HepG2 (cell line): ENCODE measurements around the gene CFI. TPM values are rescaled to one million over a fixed set of nuclear protein-coding genes. Genes with fewer than 3 reads are reported as not detected.

ENCODE experiments used
- ATAC-seq: fragments of 200-7000 bp; cut with Tn5 transposase; 3 replicates; pipeline ENCODE4 v1.9.1; 2020; ENCODE audit warnings: mild to moderate bottlenecking, moderate library complexity
- BruUV-seq: library from RNA; stranded (reverse); fragments of 400-500 nt; replicated peaks from 2 replicates; lab custom pipeline; 2021; lab: Mats Ljungman, UMichigan
- CTCF ChIA-PET: fragments of 300-600 bp; formaldehyde crosslinking; extraction: SDS; loops from one replicate; lab custom pipeline; 2021; ENCODE audit warnings: low total read pairs, inconsistent platforms, low intra/inter-chr PET ratio; lab: Yijun Ruan, JAX
- POLR2A ChIA-PET: fragments of 350-600 bp; sonication (Branson Sonifier 250); formaldehyde crosslinking; loops from one replicate; lab custom pipeline; 2020; ENCODE audit warnings: antibody characterized with exemption, inconsistent platforms; lab: Yijun Ruan, JAX
- DNase-seq: peaks from one replicate; pipeline ENCODE4 v3.0.0-alpha.2; 2015; ENCODE audit warnings: low spot score
- FAIRE-seq: peaks from 3 replicates; lab custom pipeline; 2011; peaks lifted over from hg19 to GRCh38; lab: Jason Lieb, UNC
- H2AFZ ChIP-seq: one replicate; pipeline ENCODE4 v1.6.1; 2011; ENCODE audit warnings: low read length, inconsistent platforms
- H3K27ac ChIP-seq: fragments of 300-600 bp; 3 replicates; pipeline ENCODE4 v1.8.0; 2011; ENCODE audit warnings: mixed run types, mild to moderate bottlenecking, mixed read lengths, low read length, inconsistent platforms; ENCODE audit not compliant: insufficient read depth; ENCODE audit errors: extremely low read length
- H3K27me3 ChIP-seq, 2 experiments: fragments of 200-600 bp in 1 of 2; 2 replicates in 1 of 2; 3 replicates in 1 of 2; pipeline versions ENCODE4 v1.6.0 to v1.8.0; 2011; ENCODE audit warnings: low read length in 2 of 2, mild to moderate bottlenecking in 2 of 2, moderate library complexity in 2 of 2, inconsistent platforms in 1 of 2; ENCODE audit not compliant: insufficient read depth in 2 of 2, control insufficient read depth in 1 of 2
- H3K36me3 ChIP-seq, 2 experiments: fragments of 200-600 bp in 1 of 2; replicated peaks in 1 of 2; 2 replicates in 1 of 2; 3 replicates in 1 of 2; pipeline versions ENCODE4 v1.5.1 to v1.8.0; 2011; ENCODE audit warnings: low read length in 2 of 2, inconsistent platforms in 1 of 2; ENCODE audit not compliant: insufficient read depth in 2 of 2, control insufficient read depth in 1 of 2
- H3K4me1 ChIP-seq: 2 replicates; pipeline ENCODE4 v1.5.1; 2012; ENCODE audit warnings: low read length, inconsistent platforms; ENCODE audit not compliant: insufficient read depth
- H3K4me2 ChIP-seq: 2 replicates; pipeline ENCODE4 v1.6.0; 2011; ENCODE audit warnings: low read depth, low read length, inconsistent platforms
- H3K4me3 ChIP-seq, 3 experiments: fragments of 200-600 bp in 1 of 3; sonication (generic), shearing (Covaris generic) in 1 of 3; replicated peaks in 1 of 3; 2 replicates each; pipeline ENCODE4 v1.5.1; 2011 to 2016; ENCODE audit warnings: low read length in 3 of 3, inconsistent platforms in 2 of 3, low read depth in 2 of 3, mild to moderate bottlenecking in 2 of 3, control low read depth in 1 of 3, mixed read lengths in 1 of 3; ENCODE audit not compliant: insufficient read depth in 1 of 3
- H3K79me2 ChIP-seq: one replicate; pipeline ENCODE4 v1.6.1; 2011; ENCODE audit warnings: low read length, inconsistent platforms; ENCODE audit not compliant: insufficient read depth
- H3K9ac ChIP-seq: 2 replicates; pipeline ENCODE4 v1.6.0; 2011; ENCODE audit warnings: mild to moderate bottlenecking, low read depth, low read length, inconsistent platforms; ENCODE audit not compliant: insufficient read depth
- H3K9me3 ChIP-seq: 2 replicates; pipeline ENCODE4 v1.5.1; 2012; ENCODE audit warnings: mild to moderate bottlenecking, low read length
- H4K20me1 ChIP-seq: 2 replicates; pipeline ENCODE4 v1.6.0; 2011; ENCODE audit warnings: inconsistent platforms, mild to moderate bottlenecking, low read length, moderate library complexity; ENCODE audit not compliant: insufficient read depth
- DNMT3B ChIP-seq: conservative IDR thresholded peaks from 2 replicates; pipeline ENCODE4 v1.6.1; 2016; ENCODE audit warnings: missing biosample characterization, control low read depth
- GZF1 ChIP-seq: sonication (generic); formaldehyde crosslinking; IDR thresholded peaks from 2 replicates; pipeline ENCODE4 v1.5.1; 2020; ENCODE audit warnings: mild to moderate bottlenecking, missing genetic modification reagents
- HNRNPL ChIP-seq: fragments of 200-400 bp; formaldehyde crosslinking; IDR thresholded peaks from 2 replicates; pipeline ENCODE4 v1.6.1; 2017; ENCODE audit warnings: mild to moderate bottlenecking, low read depth, low read length
- MEF2D ChIP-seq: sonication (generic); formaldehyde crosslinking; IDR thresholded peaks from 2 replicates; pipeline ENCODE4 v1.5.1; 2020; ENCODE audit warnings: mild to moderate bottlenecking, missing genetic modification reagents
- SRSF4 ChIP-seq: fragments of 200-400 bp; formaldehyde crosslinking; IDR thresholded peaks from one replicate; pipeline ENCODE4 v1.6.1; 2018; ENCODE audit warnings: mild to moderate bottlenecking, low read depth, low read length, moderate library complexity; ENCODE audit not compliant: poor library complexity, severe bottlenecking
- TGIF2 ChIP-seq: IDR thresholded peaks from 2 replicates; pipeline ENCODE4 v1.6.1; 2016; ENCODE audit warnings: control low read depth, missing compliant biosample characterization
- ZFAT ChIP-seq: sonication (generic); formaldehyde crosslinking; conservative IDR thresholded peaks from 2 replicates; pipeline ENCODE4 v1.8.1; 2023; ENCODE audit warnings: missing genetic modification reagents, inconsistent platforms
- ZKSCAN1 ChIP-seq: fragments of 150-350 bp; IDR thresholded peaks from 2 replicates; pipeline ENCODE4 v1.6.1; 2014; ENCODE audit warnings: low read length
- ZNF20 ChIP-seq: sonication (generic); formaldehyde crosslinking; IDR thresholded peaks from 2 replicates; pipeline ENCODE4 v1.4.0; 2020; ENCODE audit warnings: mild to moderate bottlenecking, moderate library complexity, missing genetic modification reagents
- ZNF263 ChIP-seq: sonication (generic); formaldehyde crosslinking; IDR thresholded peaks from 2 replicates; pipeline ENCODE4 v1.4.0; 2020; ENCODE audit warnings: missing genetic modification reagents
- ZNF552 ChIP-seq: sonication (generic); formaldehyde crosslinking; IDR thresholded peaks from 2 replicates; pipeline ENCODE4 v1.9.0; 2022; ENCODE audit warnings: missing genetic modification reagents, mild to moderate bottlenecking, borderline replicate concordance
- ZNF660 ChIP-seq: sonication (generic); formaldehyde crosslinking; IDR thresholded peaks from 2 replicates; pipeline ENCODE4 v1.5.1; 2020; ENCODE audit warnings: mild to moderate bottlenecking, low read depth, missing genetic modification reagents, borderline replicate concordance
- ZNF775 ChIP-seq: sonication (generic); formaldehyde crosslinking; IDR thresholded peaks from 2 replicates; pipeline ENCODE4 v1.4.0; 2020; ENCODE audit warnings: missing genetic modification reagents, mild to moderate bottlenecking, moderate library complexity, borderline replicate concordance
- ZNF839 ChIP-seq: sonication (generic); formaldehyde crosslinking; IDR thresholded peaks from 2 replicates; pipeline ENCODE4 v1.4.0; 2020; ENCODE audit warnings: missing genetic modification reagents, mild to moderate bottlenecking, borderline replicate concordance
- WGBS: methylation state at CpG from one replicate; pipeline ENCODE4 v1.1.6; 2017; ENCODE audit warnings: low lambda C conversion rate; 5-methylcytosine and 5-hydroxymethylcytosine counted together
- in situ Hi-C: cut with HindIII; loops from 2 replicates; pipeline ENCODE4 v1.10.0; 2017; ENCODE audit warnings: low pct_unique_long_range_greater_than_20kb; ENCODE audit not compliant: extremely low pct_ligation_motif_present
- intact Hi-C: fragments of 100-400 bp; cut with micrococcal nuclease; formaldehyde crosslinking; loops from one replicate; pipeline ENCODE4 v1.10.0; 2022; ENCODE audit not compliant: unreplicated experiment
- polyA plus RNA-seq, 8 experiments: library from polyadenylated mRNA; depleted of rRNA in 3 of 8; stranded (reverse) in 7 of 8; unstranded in 1 of 8; fragments of >200 nt; fragmentation: Illumina TruSeq in 4 of 8; extraction: Trizol in 4 of 8; gene quantifications; 2 replicates each; pipeline versions ENCODE4 v1.2.1 to v1.2.3, GENCODE V29; 2011 to 2016; ENCODE audit warnings: low read depth in 4 of 8, missing spikeins in 1 of 8, mixed read lengths in 1 of 8; ENCODE audit not compliant: insufficient read depth in 1 of 8
- total RNA-seq, 5 experiments: library from RNA; depleted of rRNA; stranded (reverse); fragments of >200 nt; fragmentation: Illumina TruSeq; extraction: Trizol; gene quantifications; 2 replicates each; pipeline ENCODE4 v1.2.3, GENCODE V29; 2016; ENCODE audit warnings: low read depth in 1 of 5
- TF ChIP-seq, protein P1 (sequence below): sonication (generic); formaldehyde crosslinking; conservative IDR thresholded peaks from 2 replicates; pipeline ENCODE4 v1.5.0; 2020; ENCODE audit warnings: missing genetic modification reagents
- TF ChIP-seq, protein P2 (sequence below): sonication (generic); formaldehyde crosslinking; IDR thresholded peaks from 2 replicates; pipeline ENCODE4 v1.4.0; 2020; ENCODE audit warnings: missing genetic modification reagents
- TF ChIP-seq, protein P3 (sequence below): sonication (generic); formaldehyde crosslinking; IDR thresholded peaks from 2 replicates; pipeline ENCODE4 v1.8.0; 2022; ENCODE audit warnings: mild to moderate bottlenecking, missing genetic modification reagents, borderline replicate concordance

CFI gene
- total and polyA plus RNA-seq, 2 of the 13 experiments (the other 11 are each of a cell fraction or from before 2014, with no cell fraction given), result 284 to 337 TPM

DNA sequence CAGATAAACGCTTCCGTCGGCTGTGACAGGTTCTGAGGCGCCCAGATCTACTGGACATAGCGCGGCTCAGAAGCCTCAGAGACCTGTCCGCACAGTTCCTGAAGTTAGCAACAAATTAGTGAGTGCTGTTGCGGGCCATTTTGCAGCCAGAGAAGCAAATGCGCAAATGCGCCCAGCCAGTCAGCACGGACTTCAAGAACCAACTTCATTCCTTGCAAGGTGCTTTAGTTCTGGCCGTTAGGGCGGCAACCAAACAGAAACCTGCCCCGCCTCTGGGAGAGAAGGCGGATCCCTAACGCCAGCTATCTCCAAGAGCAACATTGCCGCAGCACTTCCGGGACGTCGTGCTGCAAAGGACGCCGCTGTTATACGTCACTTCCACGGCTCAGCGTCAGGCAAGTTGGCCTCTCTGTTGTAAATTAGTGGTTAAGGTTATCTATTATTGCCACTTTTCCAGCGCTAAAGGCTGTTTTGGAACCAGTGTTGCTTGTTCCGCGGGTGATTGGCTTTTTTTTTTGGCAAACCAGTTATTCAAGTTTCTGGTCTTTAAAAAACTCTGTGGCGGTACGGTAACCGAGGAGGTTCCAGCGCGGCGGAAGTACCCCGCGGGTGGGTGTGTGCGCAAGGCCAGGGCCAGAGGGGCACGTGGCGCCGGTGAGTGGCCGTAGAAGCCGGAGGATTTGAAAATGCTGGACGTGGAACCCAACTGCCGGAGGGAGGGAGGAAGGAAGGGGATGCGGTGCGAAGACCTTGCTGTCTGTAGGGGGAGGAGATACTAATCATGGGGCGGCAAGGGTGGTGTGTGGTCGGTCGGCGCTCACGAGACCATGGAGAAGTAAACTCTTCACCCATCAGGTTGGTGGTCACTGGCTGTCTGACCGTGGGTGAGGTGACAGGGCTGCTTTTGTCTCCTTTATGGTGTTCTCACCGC is 13.6 kb upstream of the CFI start, which contains the start of gene GAR1:
TSS of gene GAR1 (plus strand) at position 612 of the 931 bp plus-strand sequence. CDS start 403 bp downstream, outside the sequence.
- BruUV-seq, result TSS peak; percentile 67
- DNase-seq (peak; percentile 90), FAIRE-seq (peak; percentile 86), ATAC-seq (peak; percentile 97)
- Histone ChIP-seq H3K4me1 (peaks cover 47% of the 10 kb centered on the region), H3K4me2 (peak within 1 kb of the TSS; percentile 91), H3K27me3 (no peaks in the 10 kb centered on the region; a peak in 1 of 5 replicates), H3K36me3 (peaks cover 2 to 24% of the 10 kb centered on the region in 2 experiments; a peak in 4 of 5 replicates), H3K79me2 (peaks cover 31% of the 10 kb centered on the region), H2AFZ (peak within 1 kb of the TSS; percentile 95), H3K9ac (peak within 1 kb of the TSS; percentile 92), H4K20me1 (no peaks in the 10 kb centered on the region), H3K9me3 (no peaks in the 10 kb centered on the region), H3K4me3 (peak within 1 kb of the TSS; percentile 77 to 95 (median 84)), H3K27ac (peak within 1 kb of the TSS; percentile 91)
- ChIA-PET CTCF (no interaction called here), POLR2A (interaction anchor here (1.0 to 1.4 kb wide), 4 partner anchors 10 to 86 kb away, joined by 3 to 13 read pairs (median 5); partner anchors contain the start of gene CFI)
- in situ Hi-C loops, result loop anchor here (25.0 kb wide), 1 partner anchor 253 kb away; the partner anchor contains the start of gene MCUB
- 2% methylated on average over 36 of the region's 53 CpGs for WGBS
- intact Hi-C loops, result loop anchor here (1.0 to 5.0 kb wide), 5 partner anchors 13 to 383 kb away; partner anchors contain the start of genes CASP6 and SEC24B
- TF ChIP-seq ZNF263 (no peak), ZNF660 (CRISPR knock-in tag) (no peak), ZKSCAN1 (no peak), DNMT3B (0 out of 2 replicates have a peak, but pooled peaks have one; percentile 51), TGIF2 (CRISPR knock-in tag) (peak; percentile 6; the same call in 1 of the 2 replicates), ZFAT (CRISPR knock-in tag) (no peak), SRSF4 (no peak), ZNF839 (peak; percentile 74; the same call in 1 of the 2 replicates), ZNF552 (CRISPR knock-in tag) (0 out of 2 replicates have a peak, but pooled peaks have one; percentile 16), ZNF775 (CRISPR knock-in tag) (no peak), MEF2D (CRISPR knock-in tag) (peak; percentile 64; the same call in 1 of the 2 replicates), ZNF20 (CRISPR knock-in tag) (no peak), GZF1 (CRISPR knock-in tag) (no peak), HNRNPL (no peak)
- TF ChIP-seq, protein P1, sequence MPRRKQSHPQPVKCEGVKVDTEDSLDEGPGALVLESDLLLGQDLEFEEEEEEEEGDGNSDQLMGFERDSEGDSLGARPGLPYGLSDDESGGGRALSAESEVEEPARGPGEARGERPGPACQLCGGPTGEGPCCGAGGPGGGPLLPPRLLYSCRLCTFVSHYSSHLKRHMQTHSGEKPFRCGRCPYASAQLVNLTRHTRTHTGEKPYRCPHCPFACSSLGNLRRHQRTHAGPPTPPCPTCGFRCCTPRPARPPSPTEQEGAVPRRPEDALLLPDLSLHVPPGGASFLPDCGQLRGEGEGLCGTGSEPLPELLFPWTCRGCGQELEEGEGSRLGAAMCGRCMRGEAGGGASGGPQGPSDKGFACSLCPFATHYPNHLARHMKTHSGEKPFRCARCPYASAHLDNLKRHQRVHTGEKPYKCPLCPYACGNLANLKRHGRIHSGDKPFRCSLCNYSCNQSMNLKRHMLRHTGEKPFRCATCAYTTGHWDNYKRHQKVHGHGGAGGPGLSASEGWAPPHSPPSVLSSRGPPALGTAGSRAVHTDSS (CRISPR knock-in tag), result no peak
- TF ChIP-seq, protein P2, sequence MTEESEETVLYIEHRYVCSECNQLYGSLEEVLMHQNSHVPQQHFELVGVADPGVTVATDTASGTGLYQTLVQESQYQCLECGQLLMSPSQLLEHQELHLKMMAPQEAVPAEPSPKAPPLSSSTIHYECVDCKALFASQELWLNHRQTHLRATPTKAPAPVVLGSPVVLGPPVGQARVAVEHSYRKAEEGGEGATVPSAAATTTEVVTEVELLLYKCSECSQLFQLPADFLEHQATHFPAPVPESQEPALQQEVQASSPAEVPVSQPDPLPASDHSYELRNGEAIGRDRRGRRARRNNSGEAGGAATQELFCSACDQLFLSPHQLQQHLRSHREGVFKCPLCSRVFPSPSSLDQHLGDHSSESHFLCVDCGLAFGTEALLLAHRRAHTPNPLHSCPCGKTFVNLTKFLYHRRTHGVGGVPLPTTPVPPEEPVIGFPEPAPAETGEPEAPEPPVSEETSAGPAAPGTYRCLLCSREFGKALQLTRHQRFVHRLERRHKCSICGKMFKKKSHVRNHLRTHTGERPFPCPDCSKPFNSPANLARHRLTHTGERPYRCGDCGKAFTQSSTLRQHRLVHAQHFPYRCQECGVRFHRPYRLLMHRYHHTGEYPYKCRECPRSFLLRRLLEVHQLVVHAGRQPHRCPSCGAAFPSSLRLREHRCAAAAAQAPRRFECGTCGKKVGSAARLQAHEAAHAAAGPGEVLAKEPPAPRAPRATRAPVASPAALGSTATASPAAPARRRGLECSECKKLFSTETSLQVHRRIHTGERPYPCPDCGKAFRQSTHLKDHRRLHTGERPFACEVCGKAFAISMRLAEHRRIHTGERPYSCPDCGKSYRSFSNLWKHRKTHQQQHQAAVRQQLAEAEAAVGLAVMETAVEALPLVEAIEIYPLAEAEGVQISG, result peak; percentile 92
- TF ChIP-seq, protein P3, sequence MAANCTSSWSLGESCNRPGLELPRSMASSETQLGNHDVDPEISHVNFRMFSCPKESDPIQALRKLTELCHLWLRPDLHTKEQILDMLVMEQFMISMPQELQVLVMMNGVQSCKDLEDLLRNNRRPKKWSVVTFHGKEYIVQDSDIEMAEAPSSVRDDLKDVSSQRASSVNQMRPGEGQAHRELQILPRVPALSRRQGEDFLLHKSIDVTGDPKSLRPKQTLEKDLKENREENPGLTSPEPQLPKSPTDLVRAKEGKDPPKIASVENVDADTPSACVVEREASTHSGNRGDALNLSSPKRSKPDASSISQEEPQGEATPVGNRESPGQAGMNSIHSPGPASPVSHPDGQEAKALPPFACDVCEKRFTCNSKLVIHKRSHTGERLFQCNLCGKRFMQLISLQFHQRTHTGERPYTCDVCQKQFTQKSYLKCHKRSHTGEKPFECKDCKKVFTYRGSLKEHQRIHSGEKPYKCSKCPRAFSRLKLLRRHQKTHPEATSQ (CRISPR knock-in tag), result no peak
